ENCODE results near the gene NACC2. TPM values are rescaled to one million over a fixed set of nuclear protein-coding genes. Genes with fewer than 3 reads are reported as not detected.

The NACC2 gene
- polyA plus RNA-seq, 3 donors: 8.1 to 32.4 (median 8.7) TPM

DNA sequence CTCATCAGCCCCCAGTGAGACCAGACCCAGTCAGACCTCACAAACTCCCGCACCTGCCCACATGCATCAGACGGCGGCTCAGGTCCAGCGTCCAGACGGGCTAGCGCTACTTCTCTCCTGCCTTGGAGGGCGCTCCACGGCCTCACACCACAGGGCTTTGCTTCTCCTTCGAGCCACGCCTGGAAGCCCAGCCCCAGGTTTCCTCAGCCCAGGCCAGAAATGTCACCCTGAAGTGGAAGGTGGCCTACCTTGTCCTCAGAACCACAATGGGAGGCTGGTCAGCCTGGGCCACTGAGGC is 2.8 kb downstream of the NACC2 start:
- peaks cover 66% of the 10 kb centered on the region for H3K4me1 Mint-ChIP-seq
- 95% methylated on average over 10 of the region's 10 CpGs for WGBS (ENCODE audit: insufficient coverage)
- peak overlapping the region in 1 of 3 experiments; percentile 90 for H3K4me3 ChIP-seq (replicated peaks in 1 of 3; ENCODE audit: low read depth in 2 of 3, low read length in 3 of 3)
- intact Hi-C loops (cut with micrococcal nuclease): loop anchor here in 1 of 2 donors (5.0 kb wide), 1 partner anchor 45 kb away; no protein-coding TSS in a partner anchor
- H3K9me3 Mint-ChIP-seq: no peaks in the 10 kb centered on the region
- H3K27ac ChIP-seq (ENCODE audit: low read depth in 1 of 2, low read length in 2 of 2): no peak overlapping the region
- peaks cover 84% of the 10 kb centered on the region for H3K79me2 ChIP-seq (ENCODE audit: insufficient read depth, low read length)
- H3K36me3 Mint-ChIP-seq: peaks cover 9 to 24% of the 10 kb centered on the region in 2 donors
- TF ChIP-seq, protein P1, sequence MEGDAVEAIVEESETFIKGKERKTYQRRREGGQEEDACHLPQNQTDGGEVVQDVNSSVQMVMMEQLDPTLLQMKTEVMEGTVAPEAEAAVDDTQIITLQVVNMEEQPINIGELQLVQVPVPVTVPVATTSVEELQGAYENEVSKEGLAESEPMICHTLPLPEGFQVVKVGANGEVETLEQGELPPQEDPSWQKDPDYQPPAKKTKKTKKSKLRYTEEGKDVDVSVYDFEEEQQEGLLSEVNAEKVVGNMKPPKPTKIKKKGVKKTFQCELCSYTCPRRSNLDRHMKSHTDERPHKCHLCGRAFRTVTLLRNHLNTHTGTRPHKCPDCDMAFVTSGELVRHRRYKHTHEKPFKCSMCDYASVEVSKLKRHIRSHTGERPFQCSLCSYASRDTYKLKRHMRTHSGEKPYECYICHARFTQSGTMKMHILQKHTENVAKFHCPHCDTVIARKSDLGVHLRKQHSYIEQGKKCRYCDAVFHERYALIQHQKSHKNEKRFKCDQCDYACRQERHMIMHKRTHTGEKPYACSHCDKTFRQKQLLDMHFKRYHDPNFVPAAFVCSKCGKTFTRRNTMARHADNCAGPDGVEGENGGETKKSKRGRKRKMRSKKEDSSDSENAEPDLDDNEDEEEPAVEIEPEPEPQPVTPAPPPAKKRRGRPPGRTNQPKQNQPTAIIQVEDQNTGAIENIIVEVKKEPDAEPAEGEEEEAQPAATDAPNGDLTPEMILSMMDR (IDR thresholded peaks at IDR 0.05): no peak
- DNase-seq: no peak
- no peaks in the 10 kb centered on the region for H3K27me3 Mint-ChIP-seq (ENCODE audit: low read depth in 3 of 3)
- no peak overlapping the region for H3K4me3 Mint-ChIP-seq
- no peaks in the 10 kb centered on the region for H3K27me3 ChIP-seq (ENCODE audit: control insufficient read depth in 2 of 2, insufficient read depth in 2 of 2, low read length in 2 of 2)
- H3K4me1 ChIP-seq (ENCODE audit: control insufficient read depth in 1 of 2, insufficient read depth in 2 of 2, low read length in 2 of 2): peaks cover 78 to 85% of the 10 kb centered on the region in 2 donors
- H2AFZ ChIP-seq (ENCODE audit: insufficient read depth, low read depth, low read length, poor library complexity, severe bottlenecking): no peak overlapping the region
- peak overlapping the region; percentile 94 for H3K4me2 ChIP-seq (replicated peaks; ENCODE audit: extremely low read depth, low read length, poor library complexity, severe bottlenecking)
- no peak overlapping the region for H3K27ac Mint-ChIP-seq
- no peak overlapping the region for H3K9ac ChIP-seq (ENCODE audit: insufficient read depth, low read length, poor library complexity, severe bottlenecking)
- H4K20me1 ChIP-seq (ENCODE audit: insufficient read depth, low read length): peaks cover 73% of the 10 kb centered on the region
- H3K9me3 ChIP-seq (replicated peaks in 1 of 2; ENCODE audit: control insufficient read depth in 1 of 2, insufficient read depth in 1 of 2, low read length in 2 of 2): no peaks in the 10 kb centered on the region
- peaks cover 9 to 10% of the 10 kb centered on the region in 2 donors for H3K36me3 ChIP-seq (replicated peaks in 1 of 2; ENCODE audit: control insufficient read depth in 1 of 2, insufficient read depth in 2 of 2, low read length in 2 of 2)

GRCh38 chr9:136091582-136092352 is 3.3 kb downstream of the NACC2 start:
- TF ChIP-seq, protein P1 (IDR thresholded peaks at IDR 0.05): no peak
- H3K79me2 ChIP-seq (ENCODE audit: insufficient read depth, low read length): peaks cover 89% of the 10 kb centered on the region
- H3K9me3 ChIP-seq (replicated peaks in 1 of 2; ENCODE audit: control insufficient read depth in 1 of 2, insufficient read depth in 1 of 2, low read length in 2 of 2): no peaks in the 10 kb centered on the region
- H3K27ac ChIP-seq (ENCODE audit: low read depth in 1 of 2, low read length in 2 of 2): no peak overlapping the region
- H3K9me3 Mint-ChIP-seq: no peaks in the 10 kb centered on the region
- H3K4me3 Mint-ChIP-seq: no peak overlapping the region
- no peak overlapping the region for H2AFZ ChIP-seq (ENCODE audit: insufficient read depth, low read depth, low read length, poor library complexity, severe bottlenecking)
- peak overlapping the region in 1 of 3 experiments; percentile 14 for H3K4me3 ChIP-seq (replicated peaks in 1 of 3; ENCODE audit: low read depth in 2 of 3, low read length in 3 of 3)
- H3K4me2 ChIP-seq (replicated peaks; ENCODE audit: extremely low read depth, low read length, poor library complexity, severe bottlenecking): no peak overlapping the region
- no peak overlapping the region for H3K9ac ChIP-seq (ENCODE audit: insufficient read depth, low read length, poor library complexity, severe bottlenecking)
- H3K27me3 Mint-ChIP-seq (ENCODE audit: low read depth in 3 of 3): no peaks in the 10 kb centered on the region
- peaks cover 9 to 10% of the 10 kb centered on the region in 2 donors for H3K36me3 ChIP-seq (replicated peaks in 1 of 2; ENCODE audit: control insufficient read depth in 1 of 2, insufficient read depth in 2 of 2, low read length in 2 of 2)
- peaks cover 12 to 24% of the 10 kb centered on the region in 2 donors for H3K36me3 Mint-ChIP-seq
- intact Hi-C loops (cut with micrococcal nuclease): loop anchor here in 1 of 2 donors (5.0 kb wide), 1 partner anchor 44 kb away; no protein-coding TSS in a partner anchor
- H4K20me1 ChIP-seq (ENCODE audit: insufficient read depth, low read length): peaks cover 78% of the 10 kb centered on the region
- DNase-seq: no peak
- peak overlapping the region in 2 of 7 donors; percentile 46 to 76 for H3K27ac Mint-ChIP-seq
- no peaks in the 10 kb centered on the region for H3K27me3 ChIP-seq (ENCODE audit: control insufficient read depth in 2 of 2, insufficient read depth in 2 of 2, low read length in 2 of 2)
- peaks cover 83 to 90% of the 10 kb centered on the region in 2 donors for H3K4me1 ChIP-seq (ENCODE audit: control insufficient read depth in 1 of 2, insufficient read depth in 2 of 2, low read length in 2 of 2)
- peaks cover 71% of the 10 kb centered on the region for H3K4me1 Mint-ChIP-seq
- 94% methylated on average over 13 of the region's 20 CpGs for WGBS (ENCODE audit: insufficient coverage)

Measured in CD14-positive monocyte (primary cell).